Fibroblast of the conjunctiva (primary cell): ENCODE data around the gene POU2F1.

Experiments used
- DNase-seq: peaks from one replicate; pipeline ENCODE4 v3.0.0-alpha.2; 2010; ENCODE audit warnings: low read depth

Gene POU2F1

GRCh38 chr1:167469280-167469965, 248.7 kb downstream of the POU2F1 start:
- DNase-seq = no peak

- no peak for DNase-seq
Observed at GRCh38 chr1:167471568-167471967, 250.9 kb downstream of the POU2F1 start.

GRCh38 chr1:167472752-167473521, 252.3 kb downstream of the POU2F1 start:
- DNase-seq = no peak

- no peak for DNase-seq
Observed at GRCh38 chr1:167473761-167474160, 253.1 kb downstream of the POU2F1 start.

GRCh38 chr1:167474191-167474641, 253.5 kb downstream of the POU2F1 start:
- DNase-seq = no peak

GRCh38 chr1:167476061-167476460, 255.4 kb downstream of the POU2F1 start:
- DNase-seq = no peak
